Activated naive CD8-positive, alpha-beta T cell treated with anti-CD3 and anti-CD28 coated beads for 36 hours (primary cell): ENCODE measurements around the gene GALC. TPM values are rescaled to one million over a fixed set of nuclear protein-coding genes. Genes with fewer than 3 reads are reported as not detected.

Experiments used
- DNase-seq: peaks from one replicate; pipeline ENCODE4 v3.0.0; 2021
- H3K27ac Mint-ChIP-seq: one replicate; pipeline ENCODE4 v1.8.0; 2022; ENCODE audit warnings: mild to moderate bottlenecking, moderate library complexity, mixed read lengths
- H3K27me3 Mint-ChIP-seq: one replicate; pipeline ENCODE4 v1.8.0; 2022; ENCODE audit warnings: mild to moderate bottlenecking, mixed read lengths
- H3K36me3 Mint-ChIP-seq: one replicate; pipeline ENCODE4 v1.8.0; 2021; ENCODE audit warnings: mild to moderate bottlenecking, mixed read lengths
- H3K4me1 Mint-ChIP-seq: one replicate; pipeline ENCODE4 v1.8.0; 2021; ENCODE audit warnings: mixed read lengths
- H3K4me3 Mint-ChIP-seq: one replicate; pipeline ENCODE4 v1.8.0; 2022; ENCODE audit warnings: mild to moderate bottlenecking, moderate library complexity, mixed read lengths
- H3K9me3 Mint-ChIP-seq: one replicate; pipeline ENCODE4 v1.8.0; 2022; ENCODE audit warnings: mixed read lengths
- total RNA-seq, 2 experiments: library from RNA; stranded (reverse); gene quantifications; one replicate each; pipeline ENCODE4 v1.2.3, GENCODE V29; 2021

Gene GALC
- total RNA-seq, 2 experiments from 2014 or later = 8.6 to 11.6 TPM

GRCh38 chr14:88016768-88017167, 23.8 kb upstream of the GALC start:
- no peak for DNase-seq
- Mint-ChIP-seq H3K36me3 (peaks cover 61% of the 10 kb centered on the region), H3K4me1 (peaks cover 36% of the 10 kb centered on the region), H3K27ac (no peak overlapping the region), H3K4me3 (no peak overlapping the region), H3K9me3 (peaks cover 10% of the 10 kb centered on the region), H3K27me3 (no peaks in the 10 kb centered on the region)

GRCh38 chr14:88013750-88014349, 20.9 kb upstream of the GALC start:
- H3K4me1 Mint-ChIP-seq = peaks cover 56% of the 10 kb centered on the region
- DNase-seq = no peak
- H3K4me3 Mint-ChIP-seq = no peak overlapping the region
- peaks cover 3% of the 10 kb centered on the region for H3K9me3 Mint-ChIP-seq
- no peaks in the 10 kb centered on the region for H3K27me3 Mint-ChIP-seq
- peaks cover 66% of the 10 kb centered on the region for H3K36me3 Mint-ChIP-seq
- H3K27ac Mint-ChIP-seq = peak overlapping the region; percentile 73

GRCh38 chr14:88012495-88012894, 19.5 kb upstream of the GALC start:
- Mint-ChIP-seq H3K4me1 (peaks cover 66% of the 10 kb centered on the region), H3K27ac (no peak overlapping the region), H3K9me3 (no peaks in the 10 kb centered on the region), H3K4me3 (no peak overlapping the region), H3K27me3 (no peaks in the 10 kb centered on the region), H3K36me3 (peaks cover 68% of the 10 kb centered on the region)
- DNase-seq = no peak

GRCh38 chr14:88010331-88010730, 17.3 kb upstream of the GALC start:
- H3K27me3 Mint-ChIP-seq = no peaks in the 10 kb centered on the region
- peaks cover 67% of the 10 kb centered on the region for H3K4me1 Mint-ChIP-seq
- no peaks in the 10 kb centered on the region for H3K9me3 Mint-ChIP-seq
- no peak overlapping the region for H3K4me3 Mint-ChIP-seq
- H3K27ac Mint-ChIP-seq = no peak overlapping the region
- H3K36me3 Mint-ChIP-seq = peaks cover 61% of the 10 kb centered on the region
- DNase-seq = no peak

GRCh38 chr14:88009486-88009885, 16.5 kb upstream of the GALC start:
- Mint-ChIP-seq H3K27ac (peak overlapping the region; percentile 72), H3K27me3 (no peaks in the 10 kb centered on the region), H3K4me1 (peaks cover 69% of the 10 kb centered on the region), H3K4me3 (peak overlapping the region; percentile 74), H3K9me3 (no peaks in the 10 kb centered on the region), H3K36me3 (peaks cover 60% of the 10 kb centered on the region)
- no peak for DNase-seq

GRCh38 chr14:88008039-88008742, 15.2 kb upstream of the GALC start:
- Mint-ChIP-seq H3K27me3 (no peaks in the 10 kb centered on the region), H3K4me1 (peaks cover 69% of the 10 kb centered on the region), H3K27ac (peak overlapping the region; percentile 72), H3K4me3 (peak overlapping the region; percentile 74), H3K36me3 (peaks cover 54% of the 10 kb centered on the region), H3K9me3 (no peaks in the 10 kb centered on the region)
- no peak for DNase-seq

- H3K27ac Mint-ChIP-seq = peak overlapping the region; percentile 82
Measured at GRCh38 chr14:88007608-88008007, 14.6 kb upstream of the GALC start.

GRCh38 chr14:88005978-88006851, 13.2 kb upstream of the GALC start:
- peak overlapping the region; percentile 95 for H3K27ac Mint-ChIP-seq
- peaks cover 48% of the 10 kb centered on the region for H3K36me3 Mint-ChIP-seq
- H3K9me3 Mint-ChIP-seq = peaks cover 2% of the 10 kb centered on the region
- H3K4me3 Mint-ChIP-seq = peak overlapping the region; percentile 96
- no peaks in the 10 kb centered on the region for H3K27me3 Mint-ChIP-seq
- peaks cover 65% of the 10 kb centered on the region for H3K4me1 Mint-ChIP-seq
- DNase-seq = peak; percentile 72

More at GRCh38 chr14:88007608-88008007, 14.6 kb upstream of the GALC start:
- H3K9me3 Mint-ChIP-seq = no peaks in the 10 kb centered on the region
- peaks cover 73% of the 10 kb centered on the region for H3K4me1 Mint-ChIP-seq
- H3K4me3 Mint-ChIP-seq = peak overlapping the region; percentile 82
- H3K36me3 Mint-ChIP-seq = peaks cover 51% of the 10 kb centered on the region
- no peak for DNase-seq
- H3K27me3 Mint-ChIP-seq = no peaks in the 10 kb centered on the region

- no peaks in the 10 kb centered on the region for H3K27me3 Mint-ChIP-seq
- H3K27ac Mint-ChIP-seq = peak within 1 kb of the TSS; percentile 95
- H3K4me3 Mint-ChIP-seq = peak within 1 kb of the TSS; percentile 96
- H3K4me1 Mint-ChIP-seq = peaks cover 58% of the 10 kb centered on the region
- H3K36me3 Mint-ChIP-seq = peaks cover 39% of the 10 kb centered on the region
- peak; percentile 26 for DNase-seq
- H3K9me3 Mint-ChIP-seq = peaks cover 2% of the 10 kb centered on the region
Measured at GRCh38 chr14:88005050-88005481, 12.1 kb upstream of the GALC start, which contains the start of gene GPR65. Gene GPR65 (plus strand): TSS chr14:88005135. CDS start chr14:88010848, 5,713 bp downstream.

GRCh38 chr14:88004506-88005036, 11.6 kb upstream of the GALC start:
- Mint-ChIP-seq H3K9me3 (peaks cover 4% of the 10 kb centered on the region), H3K4me1 (peaks cover 59% of the 10 kb centered on the region)
- no peak for DNase-seq

GRCh38 chr14:88003425-88003824, 10.4 kb upstream of the GALC start:
- Mint-ChIP-seq H3K27ac (peak overlapping the region; percentile 19), H3K27me3 (no peaks in the 10 kb centered on the region), H3K36me3 (peaks cover 27% of the 10 kb centered on the region), H3K9me3 (peaks cover 4% of the 10 kb centered on the region), H3K4me1 (peaks cover 59% of the 10 kb centered on the region), H3K4me3 (peak overlapping the region; percentile 43)
- no peak for DNase-seq

More at GRCh38 chr14:88004506-88005036, 11.6 kb upstream of the GALC start:
- Mint-ChIP-seq H3K27ac (peak overlapping the region; percentile 78), H3K4me3 (peak overlapping the region; percentile 77), H3K27me3 (no peaks in the 10 kb centered on the region), H3K36me3 (peaks cover 37% of the 10 kb centered on the region)

GRCh38 chr14:88002421-88003075, 9.6 kb upstream of the GALC start:
- Mint-ChIP-seq H3K4me1 (peaks cover 55% of the 10 kb centered on the region), H3K9me3 (peaks cover 4% of the 10 kb centered on the region), H3K36me3 (peaks cover 20% of the 10 kb centered on the region), H3K27me3 (no peaks in the 10 kb centered on the region), H3K27ac (peak overlapping the region; percentile 83), H3K4me3 (peak overlapping the region; percentile 2)
- peak; percentile 18 for DNase-seq

- Mint-ChIP-seq H3K27me3 (no peaks in the 10 kb centered on the region), H3K27ac (no peak overlapping the region), H3K4me3 (no peak overlapping the region), H3K36me3 (peaks cover 13% of the 10 kb centered on the region), H3K4me1 (peaks cover 65% of the 10 kb centered on the region), H3K9me3 (peaks cover 7% of the 10 kb centered on the region)
- no peak for DNase-seq
Measured at GRCh38 chr14:87999277-87999676, 6.3 kb upstream of the GALC start.

GRCh38 chr14:87998482-87998881, 5.5 kb upstream of the GALC start:
- no peak overlapping the region for H3K4me3 Mint-ChIP-seq
- peaks cover 13% of the 10 kb centered on the region for H3K36me3 Mint-ChIP-seq
- H3K4me1 Mint-ChIP-seq = peaks cover 69% of the 10 kb centered on the region
- H3K9me3 Mint-ChIP-seq = peaks cover 7% of the 10 kb centered on the region
- no peak for DNase-seq
- H3K27me3 Mint-ChIP-seq = no peaks in the 10 kb centered on the region
- H3K27ac Mint-ChIP-seq = no peak overlapping the region
